DOHH2 (cell line): Measurements from ENCODE around the gene EXOC6B.

Experiments
- H3F3A ChIP-seq: fragments of 200-600 bp; sonication (generic), shearing (Covaris generic); 2 replicates; pipeline ENCODE4 v1.6.0; 2016; ENCODE audit warnings: antibody characterized with exemption, mild to moderate bottlenecking; ENCODE audit not compliant: control insufficient read depth, insufficient read depth
- H3K27ac ChIP-seq: fragments of 200-600 bp; sonication (generic); 2 replicates; pipeline ENCODE4 v1.5.1; 2014; ENCODE audit warnings: low read depth, mild to moderate bottlenecking, low read length, moderate library complexity
- H3K27me3 ChIP-seq: fragments of 200-600 bp; sonication (generic); 2 replicates; pipeline ENCODE4 v1.6.1; 2014; ENCODE audit warnings: mild to moderate bottlenecking, low read length, mixed read lengths; ENCODE audit not compliant: control insufficient read depth
- H3K36me3 ChIP-seq: fragments of 200-600 bp; sonication (generic); 2 replicates; pipeline ENCODE4 v1.6.1; 2014; ENCODE audit warnings: mild to moderate bottlenecking, low read length, moderate library complexity, mixed read lengths; ENCODE audit not compliant: control insufficient read depth
- H3K4me1 ChIP-seq: fragments of 200-600 bp; sonication (generic); 2 replicates; pipeline ENCODE4 v1.6.1; 2014; ENCODE audit warnings: mild to moderate bottlenecking, low read length, mixed read lengths; ENCODE audit not compliant: control insufficient read depth
- H3K4me2 ChIP-seq: fragments of 200-600 bp; sonication (generic); 2 replicates; pipeline ENCODE4 v1.6.0; 2014; ENCODE audit warnings: mild to moderate bottlenecking, low read length, moderate library complexity
- H3K4me3 ChIP-seq: fragments of 200-600 bp; sonication (generic); 2 replicates; pipeline ENCODE4 v1.5.1; 2014; ENCODE audit warnings: mild to moderate bottlenecking, low read length, mixed read lengths
- H3K79me2 ChIP-seq: fragments of 200-600 bp; sonication (generic); 2 replicates; pipeline ENCODE4 v1.6.1; 2014; ENCODE audit warnings: mild to moderate bottlenecking, low read length, mixed read lengths; ENCODE audit not compliant: control insufficient read depth
- H3K9me2 ChIP-seq: fragments of 200-600 bp; sonication (generic); replicated peaks from 2 replicates; pipeline ENCODE4 v1.6.1; 2014; ENCODE audit warnings: mild to moderate bottlenecking, low read length, mixed read lengths; ENCODE audit not compliant: control insufficient read depth
- H3K9me3 ChIP-seq: fragments of 200-600 bp; sonication (generic); 2 replicates; pipeline ENCODE4 v1.6.1; 2014; ENCODE audit warnings: antibody characterized with exemption, low read length, mixed read lengths; ENCODE audit not compliant: control insufficient read depth, insufficient read depth
- H4K20me1 ChIP-seq: fragments of 200-600 bp; sonication (generic); 2 replicates; pipeline ENCODE4 v1.6.0; 2014; ENCODE audit warnings: low read depth, mild to moderate bottlenecking, antibody characterized with exemption, low read length, moderate library complexity; ENCODE audit not compliant: control insufficient read depth, insufficient read depth
- CTCF ChIP-seq: fragments of 200-600 bp; sonication (generic); IDR thresholded peaks from one replicate; pipeline ENCODE4 v1.5.1; 2014; ENCODE audit warnings: antibody characterized with exemption, mild to moderate bottlenecking, low read depth, low read length; ENCODE audit not compliant: poor library complexity, severe bottlenecking
- EZH2phosphoT487 ChIP-seq: fragments of 200-600 bp; sonication (generic); IDR thresholded peaks from 2 replicates; pipeline ENCODE4 v1.6.1; 2017; ENCODE audit warnings: borderline replicate concordance, mild to moderate bottlenecking, antibody characterized with exemption, low read length, moderate library complexity, mixed read lengths

The EXOC6B gene

GRCh38 chr2:72183016-72183415, 642.8 kb downstream of the EXOC6B start:
- Histone ChIP-seq H3K4me1 (no peaks in the 10 kb centered on the region), H3K4me3 (no peak overlapping the region), H3K36me3 (no peaks in the 10 kb centered on the region), H3F3A (no peaks in the 10 kb centered on the region), H3K27ac (no peak overlapping the region), H3K4me2 (no peak overlapping the region), H3K9me2 (no peaks in the 10 kb centered on the region), H3K9me3 (no peaks in the 10 kb centered on the region), H4K20me1 (no peaks in the 10 kb centered on the region), H3K27me3 (no peaks in the 10 kb centered on the region), H3K79me2 (no peaks in the 10 kb centered on the region)
- no peak for TF ChIP-seq CTCF
- no peak for TF ChIP-seq EZH2phosphoT487

GRCh38 chr2:72182547-72182946, 643.3 kb downstream of the EXOC6B start:
- no peaks in the 10 kb centered on the region for H3K36me3 ChIP-seq
- no peaks in the 10 kb centered on the region for H4K20me1 ChIP-seq
- no peak overlapping the region for H3K4me3 ChIP-seq
- H3K27ac ChIP-seq = no peak overlapping the region
- no peaks in the 10 kb centered on the region for H3K79me2 ChIP-seq
- no peaks in the 10 kb centered on the region for H3K9me2 ChIP-seq
- H3F3A ChIP-seq = no peaks in the 10 kb centered on the region
- H3K4me1 ChIP-seq = no peaks in the 10 kb centered on the region
- no peaks in the 10 kb centered on the region for H3K27me3 ChIP-seq
- no peak for TF ChIP-seq EZH2phosphoT487
- no peak for TF ChIP-seq CTCF
- H3K9me3 ChIP-seq = no peaks in the 10 kb centered on the region
- H3K4me2 ChIP-seq = no peak overlapping the region

- Histone ChIP-seq H3K4me3 (no peak overlapping the region), H3K27ac (no peak overlapping the region), H3K27me3 (no peaks in the 10 kb centered on the region), H3K4me2 (no peak overlapping the region), H3K36me3 (no peaks in the 10 kb centered on the region), H4K20me1 (no peaks in the 10 kb centered on the region), H3K9me3 (no peaks in the 10 kb centered on the region), H3K79me2 (no peaks in the 10 kb centered on the region), H3F3A (no peaks in the 10 kb centered on the region), H3K9me2 (no peaks in the 10 kb centered on the region), H3K4me1 (no peaks in the 10 kb centered on the region)
- TF ChIP-seq CTCF = no peak
- TF ChIP-seq EZH2phosphoT487 = no peak
Observed at GRCh38 chr2:72181616-72182015, 644.2 kb downstream of the EXOC6B start.

- H3K36me3 ChIP-seq = no peaks in the 10 kb centered on the region
- H3F3A ChIP-seq = no peaks in the 10 kb centered on the region
- H3K27ac ChIP-seq = no peak overlapping the region
- no peaks in the 10 kb centered on the region for H4K20me1 ChIP-seq
- H3K9me3 ChIP-seq = no peaks in the 10 kb centered on the region
- H3K4me2 ChIP-seq = no peak overlapping the region
- no peak for TF ChIP-seq EZH2phosphoT487
- no peak overlapping the region for H3K4me3 ChIP-seq
- H3K9me2 ChIP-seq = no peaks in the 10 kb centered on the region
- no peaks in the 10 kb centered on the region for H3K79me2 ChIP-seq
- no peaks in the 10 kb centered on the region for H3K4me1 ChIP-seq
- no peaks in the 10 kb centered on the region for H3K27me3 ChIP-seq
Observed at GRCh38 chr2:72180351-72180750, 645.5 kb downstream of the EXOC6B start.
